Smooth muscle cell (in vitro differentiated cells): ENCODE results near the gene FAM236C. TPM values are rescaled to one million over a fixed set of nuclear protein-coding genes. Genes with fewer than 3 reads are reported as not detected.
"Not testable (repeated sequence)": the region's sequence is repeated elsewhere in the genome, so short reads cannot be mapped to it uniquely, and the experiment has no call there.

Source experiments
- DNase-seq: peaks from one replicate; lab custom pipeline; 2025; ENCODE audit not compliant: unreplicated experiment; lab: John Stamatoyannopoulos, UW
- H2AFZ ChIP-seq: fragments of 200-600 bp; sonication (generic); 2 replicates; pipeline ENCODE4 v1.6.0; 2016; ENCODE audit warnings: antibody characterized with exemption, low read depth, mild to moderate bottlenecking
- H3F3A ChIP-seq: fragments of 200-600 bp; sonication (generic); 2 replicates; pipeline ENCODE4 v1.6.0; 2017; ENCODE audit warnings: antibody characterized with exemption, low read depth
- H3K27ac ChIP-seq: fragments of 200-600 bp; sonication (generic); 2 replicates; pipeline ENCODE4 v1.5.1; 2016; ENCODE audit warnings: low read depth, mild to moderate bottlenecking
- H3K27me3 ChIP-seq: fragments of 200-600 bp; sonication (generic); 2 replicates; pipeline ENCODE4 v1.6.1; 2016; ENCODE audit warnings: low read depth, mild to moderate bottlenecking
- H3K36me3 ChIP-seq: fragments of 200-600 bp; sonication (generic); 2 replicates; pipeline ENCODE4 v1.5.1; 2016; ENCODE audit warnings: low read depth
- H3K4me1 ChIP-seq: fragments of 200-600 bp; sonication (generic); 2 replicates; pipeline ENCODE4 v1.5.1; 2016; ENCODE audit warnings: low read depth
- H3K4me2 ChIP-seq: fragments of 200-600 bp; sonication (generic); 2 replicates; pipeline ENCODE4 v1.6.0; 2016; ENCODE audit warnings: mild to moderate bottlenecking
- H3K4me3 ChIP-seq: fragments of 200-600 bp; sonication (generic); 2 replicates; pipeline ENCODE4 v1.5.1; 2016; ENCODE audit warnings: mild to moderate bottlenecking
- H3K79me2 ChIP-seq: fragments of 200-600 bp; sonication (generic); 2 replicates; pipeline ENCODE4 v1.6.0; 2016; ENCODE audit warnings: low read depth, mild to moderate bottlenecking
- H3K9ac ChIP-seq: fragments of 200-600 bp; sonication (generic); 2 replicates; pipeline ENCODE4 v1.6.0; 2016; ENCODE audit warnings: low read depth
- H3K9me3 ChIP-seq: fragments of 200-600 bp; sonication (generic); replicated peaks from 2 replicates; pipeline ENCODE4 v1.5.1; 2016; ENCODE audit warnings: low read depth
- H4K20me1 ChIP-seq: fragments of 200-600 bp; sonication (generic); 2 replicates; pipeline ENCODE4 v1.6.0; 2016; ENCODE audit warnings: low read depth
- WGBS: methylation state at CpG from one replicate; pipeline ENCODE4 v1.1.7; 2016; ENCODE audit warnings: low lambda C conversion rate; 5-methylcytosine and 5-hydroxymethylcytosine counted together
- polyA plus RNA-seq: library from polyadenylated mRNA; unstranded; fragments of >200 nt; fragmentation: Nextera tagmentation; extraction: Ambion mirVana; gene quantifications from 2 replicates; pipeline ENCODE4 v1.2.1, GENCODE V29; 2016
- total RNA-seq: library from RNA; depleted of rRNA; stranded (reverse); fragments of >200 nt; gene quantifications from 2 replicates; pipeline ENCODE4 v1.2.3, GENCODE V29; 2014

Gene FAM236C
- not detected in 2 replicates for total RNA-seq
- polyA plus RNA-seq = not detected in 2 replicates

- not testable (repeated sequence) for H4K20me1 ChIP-seq, H3K4me1 ChIP-seq, H2AFZ ChIP-seq, H3K27me3 ChIP-seq, H3K36me3 ChIP-seq, H3F3A ChIP-seq, H3K79me2 ChIP-seq, H3K9ac ChIP-seq, DNase-seq, H3K27ac ChIP-seq, H3K9me3 ChIP-seq, H3K4me3 ChIP-seq, H3K4me2 ChIP-seq
- no CpG with 5 or more reads among the region's 13 CpGs for WGBS
These were observed at the start of gene FAM236C for GRCh38 chrX:72912315-72912714. FAM236C (plus strand) TSS chrX:72912615; CDS start chrX:72912715, 100 bp downstream.

- H3F3A ChIP-seq, H3K27me3 ChIP-seq, H3K4me1 ChIP-seq, H3K79me2 ChIP-seq, DNase-seq, H2AFZ ChIP-seq, H3K27ac ChIP-seq, H3K9me3 ChIP-seq, H4K20me1 ChIP-seq, H3K4me2 ChIP-seq, H3K36me3 ChIP-seq, H3K9ac ChIP-seq, H3K4me3 ChIP-seq: not testable (repeated sequence)
- WGBS = no CpG with 5 or more reads among the region's 2 CpGs
These were observed 29.5 kb upstream of the FAM236C start for GRCh38 chrX:72882898-72883297.

GRCh38 chrX:72889740-72890139 lies 22.7 kb upstream of the FAM236C start:
- H3K4me2 ChIP-seq, H3K4me1 ChIP-seq, DNase-seq, H3K79me2 ChIP-seq, H3K4me3 ChIP-seq, H4K20me1 ChIP-seq, H3K27ac ChIP-seq, H3K9me3 ChIP-seq, H3F3A ChIP-seq, H3K9ac ChIP-seq, H2AFZ ChIP-seq, H3K36me3 ChIP-seq, H3K27me3 ChIP-seq: not testable (repeated sequence)
- no CpG with 5 or more reads among the region's 14 CpGs for WGBS

- H3K4me3 ChIP-seq, H3K9ac ChIP-seq, H3K9me3 ChIP-seq, H3K4me2 ChIP-seq, DNase-seq, H3F3A ChIP-seq, H3K79me2 ChIP-seq, H3K27ac ChIP-seq, H3K36me3 ChIP-seq, H4K20me1 ChIP-seq, H3K4me1 ChIP-seq, H2AFZ ChIP-seq, H3K27me3 ChIP-seq: not testable (repeated sequence)
- 82% methylated on average over 4 of the region's 5 CpGs for WGBS
These were observed 3.7 kb downstream of the FAM236C start for GRCh38 chrX:72916096-72916495.

GRCh38 chrX:72932283-72932682 lies 19.9 kb downstream of the FAM236C start:
- not testable (repeated sequence) for H3K27ac ChIP-seq, H3K9ac ChIP-seq, H3K79me2 ChIP-seq, H3K4me2 ChIP-seq, H3F3A ChIP-seq, H3K36me3 ChIP-seq, DNase-seq, H2AFZ ChIP-seq, H3K4me1 ChIP-seq, H4K20me1 ChIP-seq, H3K27me3 ChIP-seq, H3K9me3 ChIP-seq, H3K4me3 ChIP-seq
- WGBS = no CpG with 5 or more reads among the region's 1 CpG

GRCh38 chrX:72936455-72936854 lies 24.0 kb downstream of the FAM236C start:
- H3K4me1 ChIP-seq, H4K20me1 ChIP-seq, H3K27me3 ChIP-seq, H3K9me3 ChIP-seq, H3F3A ChIP-seq, H3K9ac ChIP-seq, H3K36me3 ChIP-seq, H2AFZ ChIP-seq, H3K79me2 ChIP-seq, H3K4me2 ChIP-seq, DNase-seq, H3K27ac ChIP-seq, H3K4me3 ChIP-seq: not testable (repeated sequence)
- no CpG with 5 or more reads among the region's 7 CpGs for WGBS

GRCh38 chrX:72936882-72937455 lies 24.6 kb downstream of the FAM236C start:
- not testable (repeated sequence) for H2AFZ ChIP-seq, H3K9me3 ChIP-seq, H4K20me1 ChIP-seq, H3K4me2 ChIP-seq, H3F3A ChIP-seq, H3K4me1 ChIP-seq, DNase-seq, H3K9ac ChIP-seq, H3K4me3 ChIP-seq, H3K27me3 ChIP-seq, H3K79me2 ChIP-seq, H3K27ac ChIP-seq, H3K36me3 ChIP-seq
- no CpG with 5 or more reads among the region's 8 CpGs for WGBS

- not testable (repeated sequence) for H3K36me3 ChIP-seq, H3F3A ChIP-seq, H4K20me1 ChIP-seq, H3K9ac ChIP-seq, H3K4me3 ChIP-seq, H3K9me3 ChIP-seq, H3K79me2 ChIP-seq, H3K27ac ChIP-seq, H2AFZ ChIP-seq, DNase-seq, H3K27me3 ChIP-seq, H3K4me2 ChIP-seq, H3K4me1 ChIP-seq
- no CpG with 5 or more reads among the region's 15 CpGs for WGBS
These were observed 25.5 kb downstream of the FAM236C start, which contains the start of gene FAM236A for GRCh38 chrX:72937906-72938305. FAM236A (plus strand) TSS chrX:72938206; CDS start chrX:72938263, 57 bp downstream.

- not testable (repeated sequence) for H3K36me3 ChIP-seq
- no CpG with 5 or more reads among the region's 6 CpGs for WGBS
These were observed 29.9 kb downstream of the FAM236C start for GRCh38 chrX:72942272-72942671.

More at GRCh38 chrX:72942272-72942671, 29.9 kb downstream of the FAM236C start:
- not testable (repeated sequence) for H3K4me3 ChIP-seq, H2AFZ ChIP-seq, H3K9me3 ChIP-seq, H3K4me1 ChIP-seq, H3K4me2 ChIP-seq, H3F3A ChIP-seq, H3K9ac ChIP-seq, H3K27ac ChIP-seq, H3K27me3 ChIP-seq, H4K20me1 ChIP-seq, H3K79me2 ChIP-seq, DNase-seq
